AG04450 (cell line): ENCODE measurements around the gene TMEM31. TPM values are rescaled to one million over a fixed set of nuclear protein-coding genes. Genes with fewer than 3 reads are reported as not detected.
"Not testable (repeated sequence)": the region's sequence is repeated elsewhere in the genome, so short reads cannot be mapped to it uniquely, and the experiment has no call there.

Experiments
- CTCF ChIA-PET: fragments of 300-600, 350-600 bp; formaldehyde crosslinking; extraction: SDS; loops from one replicate; lab custom pipeline; 2022; ENCODE audit warnings: antibody characterized with exemption, inconsistent platforms; lab: Charles Lee
- POLR2A ChIA-PET: fragments of 350-600 bp; formaldehyde crosslinking; extraction: SDS; loops from one replicate; lab custom pipeline; 2021; ENCODE audit warnings: antibody characterized with exemption, inconsistent platforms; lab: Yijun Ruan, JAX
- DNase-seq: peaks from one replicate; pipeline ENCODE4 v3.0.0-alpha.2; 2011; ENCODE audit warnings: low read depth, low spot score
- H3K27ac ChIP-seq: one replicate; pipeline ENCODE4 v1.5.1; 2012; ENCODE audit warnings: low read depth, low read length, control low read depth
- H3K27me3 ChIP-seq: one replicate; pipeline ENCODE4 v1.6.0; 2012; ENCODE audit warnings: low read length; ENCODE audit not compliant: control insufficient read depth, insufficient read depth
- H3K4me3 ChIP-seq: 2 replicates; pipeline ENCODE4 v1.5.1; 2011; ENCODE audit warnings: mild to moderate bottlenecking, low read depth, low read length, control low read depth
- H3K9me3 ChIP-seq: 2 replicates; pipeline ENCODE4 v1.5.1; 2012; ENCODE audit warnings: low read length; ENCODE audit not compliant: control insufficient read depth, insufficient read depth
- polyA plus RNA-seq: library from polyadenylated mRNA; depleted of rRNA; stranded (reverse); fragments of >200 nt; gene quantifications from 2 replicates; pipeline ENCODE4 v1.2.3, GENCODE V29; 2011; rRNA removed
- TF ChIP-seq, protein P1 (sequence below): IDR thresholded peaks from 2 replicates; pipeline ENCODE4 v1.5.1; 2011; ENCODE audit warnings: low read depth, low read length, control low read depth, inconsistent platforms

TMEM31 gene
- polyA plus RNA-seq, 1 experiment, result not detected

- CTCF ChIA-PET, result no interaction called here
These were observed 43.7 kb downstream of the TMEM31 start for GRCh38 chrX:103754401-103754800.

DNA sequence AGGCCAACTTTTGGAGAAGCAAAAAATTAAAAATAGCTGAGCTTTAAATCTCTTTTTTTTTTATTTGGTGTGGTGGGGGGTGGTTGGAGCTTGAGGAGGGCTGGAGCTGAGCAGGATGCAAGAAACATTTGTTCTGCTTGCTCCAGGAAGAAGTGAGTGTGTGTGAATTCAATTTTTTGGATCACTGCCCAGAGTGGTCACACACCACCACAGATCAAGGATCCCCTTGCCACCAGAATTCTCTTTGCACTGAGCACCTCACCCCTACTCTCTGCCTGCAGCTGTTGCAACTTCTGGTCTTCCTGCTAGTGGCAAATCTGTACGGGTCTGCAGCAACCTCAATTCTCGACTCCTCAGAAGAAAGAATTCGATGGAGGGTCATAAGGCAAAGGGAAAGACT, 46.0 kb downstream of the TMEM31 start:
- H3K9me3 ChIP-seq, result no peaks in the 10 kb centered on the region
- ChIA-PET CTCF (no interaction called here), POLR2A (no interaction called here)
- no peak for DNase-seq
- no peak overlapping the region for H3K27ac ChIP-seq
- TF ChIP-seq, protein P1, sequence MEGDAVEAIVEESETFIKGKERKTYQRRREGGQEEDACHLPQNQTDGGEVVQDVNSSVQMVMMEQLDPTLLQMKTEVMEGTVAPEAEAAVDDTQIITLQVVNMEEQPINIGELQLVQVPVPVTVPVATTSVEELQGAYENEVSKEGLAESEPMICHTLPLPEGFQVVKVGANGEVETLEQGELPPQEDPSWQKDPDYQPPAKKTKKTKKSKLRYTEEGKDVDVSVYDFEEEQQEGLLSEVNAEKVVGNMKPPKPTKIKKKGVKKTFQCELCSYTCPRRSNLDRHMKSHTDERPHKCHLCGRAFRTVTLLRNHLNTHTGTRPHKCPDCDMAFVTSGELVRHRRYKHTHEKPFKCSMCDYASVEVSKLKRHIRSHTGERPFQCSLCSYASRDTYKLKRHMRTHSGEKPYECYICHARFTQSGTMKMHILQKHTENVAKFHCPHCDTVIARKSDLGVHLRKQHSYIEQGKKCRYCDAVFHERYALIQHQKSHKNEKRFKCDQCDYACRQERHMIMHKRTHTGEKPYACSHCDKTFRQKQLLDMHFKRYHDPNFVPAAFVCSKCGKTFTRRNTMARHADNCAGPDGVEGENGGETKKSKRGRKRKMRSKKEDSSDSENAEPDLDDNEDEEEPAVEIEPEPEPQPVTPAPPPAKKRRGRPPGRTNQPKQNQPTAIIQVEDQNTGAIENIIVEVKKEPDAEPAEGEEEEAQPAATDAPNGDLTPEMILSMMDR, result no peak
- H3K27me3 ChIP-seq, result no peaks in the 10 kb centered on the region
- no peak overlapping the region for H3K4me3 ChIP-seq

More at GRCh38 chrX:103754401-103754800, 43.7 kb downstream of the TMEM31 start:
- Histone ChIP-seq H3K9me3 (no peaks in the 10 kb centered on the region), H3K27ac (no peak overlapping the region), H3K27me3 (no peaks in the 10 kb centered on the region), H3K4me3 (no peak overlapping the region)
- TF ChIP-seq, protein P1, result no peak
- POLR2A ChIA-PET, result no interaction called here
- DNase-seq, result no peak

DNA sequence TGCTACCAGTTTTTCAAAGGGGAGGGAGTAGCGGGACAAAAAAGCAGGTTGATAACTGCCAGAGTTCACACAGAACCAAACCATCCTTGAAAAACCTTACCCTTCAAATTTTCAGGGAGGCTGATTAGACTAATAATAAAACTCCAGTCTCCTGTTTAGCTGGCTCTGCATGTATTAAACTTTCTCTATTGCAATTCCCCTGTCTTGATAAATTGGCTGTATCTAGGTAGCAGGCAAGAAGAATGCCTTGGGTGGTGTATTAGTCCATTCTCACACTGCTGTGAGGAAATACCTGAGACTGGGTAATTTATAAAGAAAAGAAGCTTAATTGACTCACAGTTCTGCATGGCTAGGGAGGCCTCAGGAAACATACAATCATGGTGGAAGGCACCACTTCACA, 47.8 kb downstream of the TMEM31 start:
- no peak overlapping the region for H3K4me3 ChIP-seq
- no peak for DNase-seq
- POLR2A ChIA-PET, result no interaction called here
- H3K27me3 ChIP-seq, result no peaks in the 10 kb centered on the region
- no peak overlapping the region for H3K27ac ChIP-seq
- TF ChIP-seq, protein P1, result no peak
- CTCF ChIA-PET, result no interaction called here
- no peaks in the 10 kb centered on the region for H3K9me3 ChIP-seq

GRCh38 chrX:103763541-103763940, 52.8 kb downstream of the TMEM31 start:
- POLR2A ChIA-PET, CTCF ChIA-PET: not testable (repeated sequence)

More at GRCh38 chrX:103763541-103763940, 52.8 kb downstream of the TMEM31 start:
- DNase-seq, H3K9me3 ChIP-seq, H3K4me3 ChIP-seq, H3K27ac ChIP-seq, H3K27me3 ChIP-seq: not testable (repeated sequence)

Other genes with a start within 250 kb of the TMEM31 start
- gene RAB40A, start 191.4 kb upstream of the TMEM31 start, polyA plus RNA-seq, result 0.19 and 0.22 TPM in 2 replicates
- 36.2 and 43.9 TPM in 2 replicates for gene TCEAL4, start 125.4 kb upstream of the TMEM31 start, polyA plus RNA-seq
- gene TCEAL3, start 102.9 kb upstream of the TMEM31 start, polyA plus RNA-seq, result 23.0 and 28.1 TPM in 2 replicates
- gene TCEAL1, start 81.9 kb upstream of the TMEM31 start, polyA plus RNA-seq, result 19.2 and 24.9 TPM in 2 replicates
- 452 and 562 TPM in 2 replicates for gene MORF4L2, start 24.2 kb upstream of the TMEM31 start, polyA plus RNA-seq
- gene PLP1, start 65.9 kb downstream of the TMEM31 start, polyA plus RNA-seq, result 0.41 and 0.47 TPM in 2 replicates
- gene RAB9B, start 121.3 kb downstream of the TMEM31 start, polyA plus RNA-seq, result 0.52 and 0.71 TPM in 2 replicates